GM12801 (cell line): ENCODE data around the gene ATP2A2.

Experiments used
- CTCF ChIP-seq: IDR thresholded peaks from one replicate; pipeline ENCODE4 v1.5.1; 2011; ENCODE audit warnings: control low read depth; ENCODE audit not compliant: insufficient read length; ENCODE audit errors: extremely low read depth

The ATP2A2 gene

GRCh38 chr12:110345963-110346362 is 64.9 kb downstream of the ATP2A2 start:
- TF ChIP-seq CTCF, result no peak

GRCh38 chr12:110347767-110348166 is 66.7 kb downstream of the ATP2A2 start:
- no peak for TF ChIP-seq CTCF

- no peak for TF ChIP-seq CTCF
These were observed 67.5 kb downstream of the ATP2A2 start for GRCh38 chr12:110348431-110349059.

GRCh38 chr12:110349096-110349495 is 68.0 kb downstream of the ATP2A2 start:
- no peak for TF ChIP-seq CTCF

DNA sequence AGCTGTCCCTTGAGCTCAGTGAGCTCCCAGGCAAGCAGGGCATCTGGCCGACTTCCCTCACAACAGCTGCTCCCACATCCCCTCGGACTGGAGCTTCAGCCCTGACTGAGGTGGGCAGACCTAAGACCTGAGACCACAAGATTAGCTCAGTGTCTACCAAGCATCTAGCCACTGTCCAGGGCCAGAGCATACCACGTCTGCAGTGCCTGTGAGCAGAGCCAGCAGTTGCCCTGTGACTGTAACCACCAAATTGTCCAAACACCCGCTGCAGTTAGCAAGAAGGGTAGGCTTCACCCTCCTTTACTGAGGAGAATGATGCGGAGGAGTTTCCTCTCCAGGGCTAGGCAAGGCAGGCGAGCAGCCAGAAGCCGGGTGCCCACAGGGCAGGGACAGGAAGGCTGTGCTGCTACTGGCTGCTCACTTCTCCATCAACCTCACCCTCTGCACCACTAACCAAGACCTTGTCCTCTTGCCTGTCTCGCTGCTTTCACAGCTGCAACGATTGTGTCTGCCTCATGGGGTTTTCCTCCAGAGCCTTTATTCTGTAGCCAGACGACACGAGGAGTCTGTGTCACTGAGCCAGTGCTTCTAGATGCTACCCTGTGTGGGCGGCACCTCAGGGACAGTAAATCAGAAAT is 68.6 kb downstream of the ATP2A2 start:
- TF ChIP-seq CTCF, result no peak

DNA sequence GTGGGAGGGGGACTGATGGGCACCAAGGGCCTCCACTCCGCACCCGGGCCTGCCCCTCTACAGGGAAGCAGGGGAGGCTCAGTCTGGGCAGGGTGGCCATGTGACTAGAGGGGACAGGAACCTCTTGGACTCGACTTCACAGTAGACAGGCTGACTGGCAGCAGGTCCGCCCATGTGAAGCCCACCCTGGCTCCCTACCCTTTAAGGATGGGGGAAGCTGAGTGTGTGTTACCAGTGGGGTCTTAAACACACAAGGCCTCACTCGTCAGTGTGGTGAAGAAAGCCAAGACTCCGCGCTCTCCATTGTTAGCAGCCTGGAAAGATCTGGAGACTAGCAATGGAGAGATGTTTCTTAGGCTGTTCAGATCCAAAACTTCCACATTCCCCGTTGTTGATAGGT is 70.1 kb downstream of the ATP2A2 start:
- no peak for TF ChIP-seq CTCF

- TF ChIP-seq CTCF, result no peak
These were observed 71.4 kb downstream of the ATP2A2 start for GRCh38 chr12:110352401-110352800.
